Keratinocyte (primary cell): ENCODE measurements around the gene DUSP2. TPM values are rescaled to one million over a fixed set of nuclear protein-coding genes. Genes with fewer than 3 reads are reported as not detected.

Experiments used
- DNase-seq: peaks from one replicate; pipeline ENCODE4 v3.0.0-alpha.2; 2011; ENCODE audit warnings: low read depth, missing footprints, low spot score
- FAIRE-seq: peaks from 2 replicates; lab custom pipeline; 2011; peaks lifted over from hg19 to GRCh38; lab: Jason Lieb, UNC
- H2AFZ ChIP-seq: 2 replicates; pipeline ENCODE4 v1.6.0; 2012; ENCODE audit warnings: low read length, control low read depth, inconsistent platforms; ENCODE audit not compliant: control insufficient read depth
- H3K27ac ChIP-seq: 2 replicates; pipeline ENCODE4 v1.5.1; 2011; ENCODE audit warnings: low read length; ENCODE audit not compliant: control insufficient read depth, insufficient read depth
- H3K27me3 ChIP-seq: 3 replicates; pipeline ENCODE4 v1.6.0; 2011; ENCODE audit warnings: low read length; ENCODE audit not compliant: control insufficient read depth, insufficient read depth; ENCODE audit errors: extremely low read depth
- H3K36me3 ChIP-seq, 2 experiments: 2 replicates in 1 of 2; 3 replicates in 1 of 2; pipeline ENCODE4 v1.5.1; 2011; ENCODE audit warnings: low read length in 2 of 2, mild to moderate bottlenecking in 1 of 2; ENCODE audit not compliant: control insufficient read depth in 2 of 2, insufficient read depth in 2 of 2; ENCODE audit errors: extremely low read depth in 1 of 2
- H3K4me1 ChIP-seq: 3 replicates; pipeline ENCODE4 v1.5.1; 2011; ENCODE audit warnings: low read length; ENCODE audit not compliant: control insufficient read depth, insufficient read depth; ENCODE audit errors: extremely low read depth
- H3K4me2 ChIP-seq: 3 replicates; pipeline ENCODE4 v1.6.0; 2011; ENCODE audit warnings: low read depth, low read length; ENCODE audit not compliant: control insufficient read depth, insufficient read depth; ENCODE audit errors: extremely low read depth
- H3K4me3 ChIP-seq, 3 experiments: fragments of 200-600 bp in 1 of 3; sonication (generic) in 1 of 3; 2 replicates in 2 of 3; 3 replicates in 1 of 3; pipeline ENCODE4 v1.5.1; 2011 to 2016; ENCODE audit warnings: low read length in 3 of 3, mild to moderate bottlenecking in 3 of 3, control low read depth in 2 of 3, inconsistent platforms in 1 of 3, low read depth in 1 of 3, mixed read lengths in 1 of 3, mixed run types in 1 of 3, moderate library complexity in 1 of 3; ENCODE audit not compliant: control insufficient read depth in 2 of 3, insufficient read depth in 2 of 3; ENCODE audit errors: extremely low read depth in 1 of 3
- H3K79me2 ChIP-seq: 2 replicates; pipeline ENCODE4 v1.6.0; 2012; ENCODE audit warnings: low read length; ENCODE audit not compliant: control insufficient read depth, insufficient read depth
- H3K9ac ChIP-seq: 3 replicates; pipeline ENCODE4 v1.6.0; 2011; ENCODE audit warnings: low read length; ENCODE audit not compliant: control insufficient read depth, insufficient read depth; ENCODE audit errors: extremely low read depth
- H3K9me1 ChIP-seq: 3 replicates; pipeline ENCODE4 v1.6.0; 2011; ENCODE audit warnings: low read length; ENCODE audit not compliant: control insufficient read depth, insufficient read depth; ENCODE audit errors: extremely low read depth
- H3K9me3 ChIP-seq: 2 replicates; pipeline ENCODE4 v1.5.1; 2012; ENCODE audit warnings: low read depth, low read length; ENCODE audit not compliant: control insufficient read depth
- H4K20me1 ChIP-seq: 3 replicates; pipeline ENCODE4 v1.6.0; 2011; ENCODE audit warnings: low read length; ENCODE audit not compliant: control insufficient read depth, insufficient read depth; ENCODE audit errors: extremely low read depth
- CTCF ChIP-seq, 3 experiments: IDR thresholded peaks in 1 of 3; conservative IDR thresholded peaks in 1 of 3; optimal IDR thresholded peaks in 1 of 3; 2 replicates in 2 of 3; 3 replicates in 1 of 3; pipeline versions ENCODE3 to v1.5.1; 2011; ENCODE audit warnings: low read length in 3 of 3, mild to moderate bottlenecking in 3 of 3, moderate library complexity in 2 of 3, control low read depth in 1 of 3, inconsistent platforms in 1 of 3; ENCODE audit not compliant: insufficient read depth in 2 of 3; ENCODE audit errors: extremely low read depth in 1 of 3
- EZH2 ChIP-seq: IDR thresholded peaks from one replicate; pipeline ENCODE4 v1.6.1; 2012; ENCODE audit warnings: inconsistent platforms, mild to moderate bottlenecking, low read length, moderate library complexity
- dilution Hi-C: fragments of 300-500 bp; cut with MboI; formaldehyde crosslinking; loops from one replicate; pipeline ENCODE4 v1.7.0; 2020; ENCODE audit warnings: low sequenced_read_pairs; ENCODE audit not compliant: extremely low pct_ligation_motif_present
- polyA plus RNA-seq, 5 experiments: library from polyadenylated mRNA; depleted of rRNA in 3 of 5; stranded (reverse) in 3 of 5; stranded (forward) in 1 of 5; unstranded in 1 of 5; fragments of >200 nt; gene quantifications; 1 replicate in 1 of 5; 2 replicates in 3 of 5; 3 replicates in 1 of 5; pipeline versions ENCODE4 v1.2.1 to v1.2.3, GENCODE V29; 2011 to 2012; ENCODE audit warnings: missing spikeins in 2 of 5, low read depth in 1 of 5, low replicate concordance in 1 of 5

Gene DUSP2
- polyA plus RNA-seq, 1 donor (not counting 4 experiments of a cell fraction or from before 2014, with no cell fraction given), result 1.2 TPM

GRCh38 chr2:96136129-96136720, 9.0 kb downstream of the DUSP2 start:
- dilution Hi-C loops, result no loop called here
- Histone ChIP-seq H4K20me1 (no peaks in the 10 kb centered on the region), H3K27ac (no peak overlapping the region), H3K4me3 (no peak overlapping the region), H3K9me1 (no peaks in the 10 kb centered on the region), H3K9me3 (no peaks in the 10 kb centered on the region), H2AFZ (no peak overlapping the region), H3K27me3 (peaks cover 19% of the 10 kb centered on the region), H3K36me3 (no peaks in the 10 kb centered on the region), H3K4me2 (no peak overlapping the region), H3K4me1 (no peaks in the 10 kb centered on the region), H3K79me2 (no peaks in the 10 kb centered on the region), H3K9ac (no peak overlapping the region)
- DNase-seq (no peak), FAIRE-seq (no peak)
- TF ChIP-seq CTCF (optimal IDR thresholded peaks at IDR 0.05 in 1 of 3, IDR thresholded peaks at IDR 0.05 in 1 of 3, conservative IDR thresholded peaks at IDR 0.05 in 1 of 3; ENCODE audit: extremely low read depth in 1 of 3, insufficient read depth in 2 of 3, low read length in 3 of 3) (no peak), EZH2 (no peak)

DNA sequence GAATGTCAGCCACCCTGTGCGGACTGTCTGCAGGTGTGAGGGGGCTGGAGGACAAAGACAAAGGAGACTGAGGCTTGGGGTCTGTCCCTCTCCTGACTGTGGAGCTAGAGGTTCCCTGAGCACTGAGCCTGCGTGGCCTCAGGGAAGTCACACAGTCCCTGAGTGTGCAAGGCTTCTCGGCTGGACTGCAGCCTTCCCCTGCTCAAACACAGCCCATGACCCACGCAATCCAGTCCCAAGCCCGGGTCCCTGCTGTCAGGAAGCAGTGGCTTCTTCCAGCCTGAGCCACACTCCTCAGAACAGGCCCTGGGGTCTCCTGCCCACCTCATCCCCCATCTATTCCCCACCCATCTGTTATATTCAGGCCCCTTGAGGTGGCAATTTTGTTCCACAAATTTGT, 9.6 kb downstream of the DUSP2 start:
- no peaks in the 10 kb centered on the region for H3K36me3 ChIP-seq
- FAIRE-seq (no peak), DNase-seq (no peak)
- no peak overlapping the region for H3K4me3 ChIP-seq
- TF ChIP-seq CTCF (optimal IDR thresholded peaks at IDR 0.05 in 1 of 3, IDR thresholded peaks at IDR 0.05 in 1 of 3, conservative IDR thresholded peaks at IDR 0.05 in 1 of 3; ENCODE audit: extremely low read depth in 1 of 3, insufficient read depth in 2 of 3, low read length in 3 of 3), result no peak
- TF ChIP-seq EZH2, result no peak
- H3K4me2 ChIP-seq, result no peak overlapping the region
- no peaks in the 10 kb centered on the region for H3K4me1 ChIP-seq
- H3K79me2 ChIP-seq, result no peaks in the 10 kb centered on the region
- H2AFZ ChIP-seq, result no peak overlapping the region
- dilution Hi-C loops, result no loop called here
- H3K9ac ChIP-seq, result no peak overlapping the region
- no peaks in the 10 kb centered on the region for H3K9me1 ChIP-seq
- H3K27me3 ChIP-seq, result peaks cover 19% of the 10 kb centered on the region
- no peak overlapping the region for H3K27ac ChIP-seq
- no peaks in the 10 kb centered on the region for H4K20me1 ChIP-seq
- no peaks in the 10 kb centered on the region for H3K9me3 ChIP-seq
